Ovary (tissue), 3 donors: ENCODE measurements around the gene KIF1A.

ENCODE experiments used
- CTCF ChIP-seq, 3 donors: fragments of 450-650 bp in 2 of 3; fragments of 200-600 bp in 1 of 3; IDR thresholded peaks; one replicate each; pipeline versions ENCODE4 v1.5.1 to v1.8.0; 2016 to 2022; ENCODE audit warnings: antibody characterized with exemption in 3 of 3, mild to moderate bottlenecking in 1 of 3
- EP300 ChIP-seq: sonication (generic); formaldehyde crosslinking; IDR thresholded peaks from one replicate; pipeline ENCODE4 v1.6.1; 2017; ENCODE audit warnings: antibody characterized with exemption
- POLR2A ChIP-seq: fragments of 450-650 bp; IDR thresholded peaks from one replicate; pipeline ENCODE4 v1.6.1; 2017; ENCODE audit warnings: antibody characterized with exemption, mild to moderate bottlenecking, moderate library complexity
- donor health status: DM: no; HTN: no; CAD: no.

- TF ChIP-seq POLR2A (no peak), CTCF (IDR thresholded peaks at IDR 0.05) (no peak), EP300 (no peak)
Measured at GRCh38 chr2:240733803-240734495, 86.1 kb downstream of the KIF1A start.
